IPS-15b (cell line): ENCODE data around the gene FNDC11.

Source experiments
- H3K27me3 ChIP-seq: one replicate; pipeline ENCODE4 v1.6.1; 2013; ENCODE audit warnings: low read length; ENCODE audit not compliant: control insufficient read depth, insufficient read depth
- H3K36me3 ChIP-seq: one replicate; pipeline ENCODE4 v1.6.1; 2013; ENCODE audit warnings: low read length; ENCODE audit not compliant: control insufficient read depth, insufficient read depth
- H3K4me1 ChIP-seq: one replicate; pipeline ENCODE4 v1.6.1; 2013; ENCODE audit warnings: mild to moderate bottlenecking, low read length; ENCODE audit not compliant: control insufficient read depth, insufficient read depth
- H3K4me3 ChIP-seq: one replicate; pipeline ENCODE4 v1.5.1; 2013; ENCODE audit warnings: low read depth, low read length
- H3K9ac ChIP-seq: one replicate; pipeline ENCODE4 v1.6.1; 2013; ENCODE audit warnings: low read depth, mild to moderate bottlenecking, low read length
- H3K9me3 ChIP-seq: one replicate; pipeline ENCODE4 v1.6.1; 2013; ENCODE audit warnings: mild to moderate bottlenecking, low read length; ENCODE audit not compliant: control insufficient read depth, insufficient read depth

Gene FNDC11

GRCh38 chr20:63560856-63561609 is 7.1 kb downstream of the FNDC11 start:
- H3K27me3 ChIP-seq: no peaks in the 10 kb centered on the region
- H3K4me1 ChIP-seq: no peaks in the 10 kb centered on the region

GRCh38 chr20:63561624-63562396 is 7.9 kb downstream of the FNDC11 start:
- Histone ChIP-seq H3K36me3 (peaks cover 35% of the 10 kb centered on the region), H3K4me1 (no peaks in the 10 kb centered on the region), H3K4me3 (no peak overlapping the region), H3K9ac (no peak overlapping the region), H3K27me3 (no peaks in the 10 kb centered on the region), H3K9me3 (no peaks in the 10 kb centered on the region)

More at GRCh38 chr20:63560856-63561609, 7.1 kb downstream of the FNDC11 start:
- H3K4me3 ChIP-seq: no peak overlapping the region
- peaks cover 35% of the 10 kb centered on the region for H3K36me3 ChIP-seq
- H3K9ac ChIP-seq: no peak overlapping the region
- H3K9me3 ChIP-seq: no peaks in the 10 kb centered on the region

- H3K9me3 ChIP-seq: no peaks in the 10 kb centered on the region
- H3K9ac ChIP-seq: no peak overlapping the region
- peaks cover 35% of the 10 kb centered on the region for H3K36me3 ChIP-seq
- H3K4me1 ChIP-seq: no peaks in the 10 kb centered on the region
- H3K4me3 ChIP-seq: no peak overlapping the region
- H3K27me3 ChIP-seq: no peaks in the 10 kb centered on the region
These were observed 8.7 kb downstream of the FNDC11 start for GRCh38 chr20:63562461-63563224.

GRCh38 chr20:63563225-63563935 is 9.4 kb downstream of the FNDC11 start:
- Histone ChIP-seq H3K4me1 (no peaks in the 10 kb centered on the region), H3K27me3 (no peaks in the 10 kb centered on the region), H3K9me3 (no peaks in the 10 kb centered on the region), H3K9ac (no peak overlapping the region), H3K36me3 (peaks cover 40% of the 10 kb centered on the region), H3K4me3 (no peak overlapping the region)

- Histone ChIP-seq H3K27me3 (no peaks in the 10 kb centered on the region), H3K4me3 (no peak overlapping the region), H3K9ac (no peak overlapping the region), H3K4me1 (no peaks in the 10 kb centered on the region), H3K9me3 (no peaks in the 10 kb centered on the region), H3K36me3 (peaks cover 44% of the 10 kb centered on the region)
These were observed 10.3 kb downstream of the FNDC11 start for GRCh38 chr20:63564036-63564810.

GRCh38 chr20:63565021-63565698 is 11.2 kb downstream of the FNDC11 start:
- Histone ChIP-seq H3K9ac (no peak overlapping the region), H3K9me3 (no peaks in the 10 kb centered on the region), H3K4me1 (no peaks in the 10 kb centered on the region), H3K27me3 (no peaks in the 10 kb centered on the region), H3K36me3 (peaks cover 40% of the 10 kb centered on the region), H3K4me3 (no peak overlapping the region)

- Histone ChIP-seq H3K27me3 (no peaks in the 10 kb centered on the region), H3K36me3 (peaks cover 39% of the 10 kb centered on the region), H3K4me3 (no peak overlapping the region), H3K9me3 (no peaks in the 10 kb centered on the region), H3K9ac (no peak overlapping the region), H3K4me1 (no peaks in the 10 kb centered on the region)
These were observed 11.9 kb downstream of the FNDC11 start for GRCh38 chr20:63565699-63566335.

- peaks cover 33% of the 10 kb centered on the region for H3K36me3 ChIP-seq
- H3K4me1 ChIP-seq: no peaks in the 10 kb centered on the region
- H3K9ac ChIP-seq: no peak overlapping the region
- H3K4me3 ChIP-seq: no peak overlapping the region
- H3K9me3 ChIP-seq: no peaks in the 10 kb centered on the region
- H3K27me3 ChIP-seq: no peaks in the 10 kb centered on the region
These were observed 12.6 kb downstream of the FNDC11 start for GRCh38 chr20:63566395-63567135.

GRCh38 chr20:63567136-63567385 is 13.1 kb downstream of the FNDC11 start:
- no peak overlapping the region for H3K9ac ChIP-seq
- H3K36me3 ChIP-seq: peaks cover 33% of the 10 kb centered on the region
- H3K4me3 ChIP-seq: no peak overlapping the region
- no peaks in the 10 kb centered on the region for H3K27me3 ChIP-seq
- H3K9me3 ChIP-seq: no peaks in the 10 kb centered on the region
- H3K4me1 ChIP-seq: no peaks in the 10 kb centered on the region
